K562 (cell line): ENCODE measurements around the gene STK25. TPM values are rescaled to one million over a fixed set of nuclear protein-coding genes. Genes with fewer than 3 reads are reported as not detected.

Experiments used
- ATAC-seq: fragments of 200-7000 bp; cut with Tn5 transposase; 3 replicates; pipeline ENCODE4 v1.9.1; 2020; ENCODE audit warnings: moderate library complexity
- BruUV-seq: library from RNA; stranded (reverse); fragments of 400-500 nt; replicated peaks from 2 replicates; lab custom pipeline; 2021; lab: Mats Ljungman, UMichigan
- CTCF ChIA-PET: fragments of 300-600 bp; formaldehyde crosslinking; extraction: SDS; loops from one replicate; lab custom pipeline; 2021; ENCODE audit warnings: low intra/inter-chr PET ratio; lab: Yijun Ruan, JAX
- POLR2A ChIA-PET: fragments of 300-600, 350-650 bp; sonication (Branson Sonifier 250); formaldehyde crosslinking; extraction: SDS; loops from one replicate; lab custom pipeline; 2021; ENCODE audit warnings: antibody characterized with exemption, inconsistent platforms; lab: Yijun Ruan, JAX
- DNase-seq, 4 experiments: peaks; one replicate each; pipeline versions ENCODE4 v3.0.0 to v3.0.0-alpha.2; 2011 to 2018; ENCODE audit warnings: low spot score in 3 of 4, mixed read lengths in 3 of 4; ENCODE audit errors: extremely low read depth in 1 of 4
- FAIRE-seq: peaks from 2 replicates; lab custom pipeline; 2011; peaks lifted over from hg19 to GRCh38; lab: Jason Lieb, UNC
- H2AFZ ChIP-seq: 2 replicates; pipeline ENCODE4 v1.6.0; 2011; ENCODE audit warnings: low read depth, low read length, control low read depth, inconsistent platforms
- H3K27ac ChIP-seq: fragments of 200-600 bp; 3 replicates; pipeline ENCODE4 v1.8.0; 2011; ENCODE audit warnings: low read depth, mild to moderate bottlenecking, control low read depth, inconsistent platforms, low read length, moderate library complexity, mixed read lengths; ENCODE audit errors: extremely low read depth
- H3K27me3 ChIP-seq, 2 experiments: fragments of 300-600 bp in 1 of 2; 2 replicates in 1 of 2; 3 replicates in 1 of 2; pipeline versions ENCODE4 v1.6.0 to v1.8.0; 2011; ENCODE audit warnings: inconsistent platforms in 2 of 2, low read length in 2 of 2, mild to moderate bottlenecking in 1 of 2, mixed read lengths in 1 of 2, moderate library complexity in 1 of 2; ENCODE audit not compliant: control insufficient read depth in 2 of 2, insufficient read depth in 2 of 2
- H3K36me3 ChIP-seq: fragments of 300-600 bp; 3 replicates; pipeline ENCODE4 v1.8.0; 2011; ENCODE audit warnings: mild to moderate bottlenecking, low read length, inconsistent platforms; ENCODE audit not compliant: control insufficient read depth, insufficient read depth
- H3K4me1 ChIP-seq, 2 experiments: fragments of 200-600 bp in 1 of 2; replicated peaks in 1 of 2; 2 replicates in 1 of 2; 3 replicates in 1 of 2; pipeline versions ENCODE4 v1.5.1 to v1.8.0; 2011; ENCODE audit warnings: inconsistent platforms in 2 of 2, low read length in 2 of 2, mild to moderate bottlenecking in 1 of 2, mixed read lengths in 1 of 2, moderate library complexity in 1 of 2; ENCODE audit not compliant: control insufficient read depth in 2 of 2, insufficient read depth in 2 of 2
- H3K4me2 ChIP-seq: 2 replicates; pipeline ENCODE4 v1.6.1; 2011; ENCODE audit warnings: low read length, control low read depth, inconsistent platforms, mixed read lengths; ENCODE audit not compliant: insufficient read depth
- H3K4me3 ChIP-seq: fragments of 200-600 bp; sonication (generic), shearing (Covaris generic); 2 replicates; pipeline ENCODE4 v1.5.1; 2016; ENCODE audit warnings: control low read depth, inconsistent platforms
- H3K79me2 ChIP-seq: fragments of 200-600 bp; 3 replicates; pipeline ENCODE4 v1.8.0; 2011; ENCODE audit warnings: low read length, inconsistent platforms; ENCODE audit not compliant: control insufficient read depth, insufficient read depth
- H3K9ac ChIP-seq, 2 experiments: 2 replicates each; pipeline versions ENCODE4 v1.6.0 to v1.6.1; 2011; ENCODE audit warnings: low read depth in 2 of 2, low read length in 2 of 2, control low read depth in 1 of 2, inconsistent platforms in 1 of 2, mild to moderate bottlenecking in 1 of 2, mixed read lengths in 1 of 2; ENCODE audit not compliant: insufficient read depth in 1 of 2
- H3K9me1 ChIP-seq: one replicate; pipeline ENCODE4 v1.6.0; 2011; ENCODE audit warnings: inconsistent platforms, mild to moderate bottlenecking, low read length, moderate library complexity; ENCODE audit not compliant: control insufficient read depth, insufficient read depth
- H3K9me3 ChIP-seq: replicated peaks from 2 replicates; pipeline ENCODE4 v1.5.1; 2011; ENCODE audit warnings: low read depth, low read length, inconsistent platforms; ENCODE audit not compliant: control insufficient read depth, insufficient read depth
- H4K20me1 ChIP-seq: replicated peaks from 2 replicates; pipeline ENCODE4 v1.6.1; 2011; ENCODE audit warnings: low read length, inconsistent platforms, mixed read lengths; ENCODE audit not compliant: control insufficient read depth, insufficient read depth
- EZH2 ChIP-seq: IDR thresholded peaks from 2 replicates; pipeline ENCODE4 v1.6.1; 2012; ENCODE audit warnings: low read depth, mild to moderate bottlenecking, inconsistent platforms, low read length, borderline replicate concordance
- GTF2F1 ChIP-seq: IDR thresholded peaks from 2 replicates; pipeline ENCODE4 v1.6.1; 2011; ENCODE audit warnings: low read depth, low read length, improper control_type of control experiment
- HNRNPL ChIP-seq: fragments of 200-400 bp; formaldehyde crosslinking; IDR thresholded peaks from 2 replicates; pipeline ENCODE4 v1.6.1; 2017; ENCODE audit warnings: low read depth, mild to moderate bottlenecking, low read length
- JUND ChIP-seq, 2 experiments: IDR thresholded peaks; 2 replicates in 1 of 2; 3 replicates in 1 of 2; pipeline ENCODE4 v1.6.1; 2011; ENCODE audit warnings: borderline replicate concordance in 2 of 2, low read depth in 2 of 2, low read length in 2 of 2, improper control_type of control experiment in 1 of 2, missing biosample characterization in 1 of 2, missing genetic modification characterization in 1 of 2, missing genetic modification reagents in 1 of 2
- KAT7 ChIP-seq: sonication (generic); formaldehyde crosslinking; IDR thresholded peaks from 2 replicates; pipeline ENCODE4 v1.8.0; 2022; ENCODE audit warnings: missing genetic modification reagents, mild to moderate bottlenecking, borderline replicate concordance
- NUFIP1 ChIP-seq: fragments of 450-650 bp; IDR thresholded peaks from 2 replicates; pipeline ENCODE4 v1.6.1; 2018; ENCODE audit not compliant: partially characterized antibody
- RBM14 ChIP-seq: fragments of 200-400 bp; formaldehyde crosslinking; IDR thresholded peaks from 2 replicates; pipeline ENCODE4 v1.6.1; 2018; ENCODE audit warnings: low read depth, mild to moderate bottlenecking, low read length, moderate library complexity, borderline replicate concordance; ENCODE audit not compliant: insufficient read depth
- SAP30 ChIP-seq: fragments of 200-600 bp; sonication (generic); IDR thresholded peaks from 2 replicates; pipeline ENCODE4 v1.6.1; 2012; ENCODE audit warnings: borderline replicate concordance, low read depth, mild to moderate bottlenecking, moderate library complexity, low read length, control low read depth, inconsistent platforms; ENCODE audit not compliant: insufficient read depth, poor library complexity, severe bottlenecking
- TAF7 ChIP-seq: fragments of 450-650 bp; IDR thresholded peaks from 2 replicates; pipeline ENCODE4 v1.6.1; 2016; ENCODE audit warnings: missing genetic modification characterization, missing compliant biosample characterization
- ZNF583 ChIP-seq: fragments of 250-450 bp; sonication (Bioruptor Pico); IDR thresholded peaks from 2 replicates; pipeline ENCODE4 v1.4.0; 2020
- ZNF586 ChIP-seq: fragments of 450-650 bp; formaldehyde crosslinking; conservative IDR thresholded peaks from 2 replicates; pipeline ENCODE4 v1.4.0; 2020; ENCODE audit warnings: mild to moderate bottlenecking, moderate library complexity
- WGBS: fragments of 100-300 bp; shearing (Covaris generic); methylation state at CpG from one replicate; pipeline ENCODE4 v1.1.6; 2016; ENCODE audit warnings: low coverage, mixed read lengths; ENCODE audit not compliant: insufficient coverage; ENCODE audit errors: missing lambda C conversion rate; 5-methylcytosine and 5-hydroxymethylcytosine counted together
- in situ Hi-C: fragments of 300-500 bp; cut with MboI; formaldehyde crosslinking; loops from 4 replicates; pipeline ENCODE4 v1.15.0; 2018; ENCODE audit warnings: inconsistent platforms, mixed read lengths
- intact Hi-C: fragments of 100-400 bp; cut with micrococcal nuclease; formaldehyde crosslinking; loops from 2 replicates; pipeline ENCODE4 v1.14.2; 2022
- polyA plus RNA-seq, 8 experiments: library from polyadenylated mRNA; depleted of rRNA in 4 of 8; stranded (reverse) in 5 of 8; unstranded in 3 of 8; fragments of >200 nt; fragmentation: Nextera tagmentation in 2 of 8; fragmentation: Illumina TruSeq in 1 of 8; extraction: Ambion mirVana in 2 of 8; extraction: Trizol in 1 of 8; gene quantifications; 2 replicates each; pipeline versions ENCODE4 v1.2.1 to v1.2.3, GENCODE V29; 2011 to 2014; ENCODE audit warnings: inconsistent platforms in 1 of 8, missing spikeins in 1 of 8
- total RNA-seq, 7 experiments: library from RNA; depleted of rRNA in 6 of 7; stranded (reverse); fragments of >200 nt in 6 of 7; fragmentation: Illumina TruSeq in 2 of 7; extraction: Trizol in 2 of 7; gene quantifications; 2 replicates each; pipeline versions ENCODE4 v1.2.1 to v1.2.3, GENCODE V29; 2011 to 2021; ENCODE audit warnings: low replicate concordance in 1 of 7
- TF ChIP-seq, protein P1 (sequence below): fragments of 450-650 bp; formaldehyde crosslinking; IDR thresholded peaks from 2 replicates; pipeline ENCODE4 v1.4.0; 2020; ENCODE audit warnings: mild to moderate bottlenecking, moderate library complexity

STK25 gene
- total and polyA plus RNA-seq, 9 of the 15 experiments (the other 6 are each of a cell fraction or from before 2014, with no cell fraction given), result 5.4 to 177 (median 116) TPM

DNA sequence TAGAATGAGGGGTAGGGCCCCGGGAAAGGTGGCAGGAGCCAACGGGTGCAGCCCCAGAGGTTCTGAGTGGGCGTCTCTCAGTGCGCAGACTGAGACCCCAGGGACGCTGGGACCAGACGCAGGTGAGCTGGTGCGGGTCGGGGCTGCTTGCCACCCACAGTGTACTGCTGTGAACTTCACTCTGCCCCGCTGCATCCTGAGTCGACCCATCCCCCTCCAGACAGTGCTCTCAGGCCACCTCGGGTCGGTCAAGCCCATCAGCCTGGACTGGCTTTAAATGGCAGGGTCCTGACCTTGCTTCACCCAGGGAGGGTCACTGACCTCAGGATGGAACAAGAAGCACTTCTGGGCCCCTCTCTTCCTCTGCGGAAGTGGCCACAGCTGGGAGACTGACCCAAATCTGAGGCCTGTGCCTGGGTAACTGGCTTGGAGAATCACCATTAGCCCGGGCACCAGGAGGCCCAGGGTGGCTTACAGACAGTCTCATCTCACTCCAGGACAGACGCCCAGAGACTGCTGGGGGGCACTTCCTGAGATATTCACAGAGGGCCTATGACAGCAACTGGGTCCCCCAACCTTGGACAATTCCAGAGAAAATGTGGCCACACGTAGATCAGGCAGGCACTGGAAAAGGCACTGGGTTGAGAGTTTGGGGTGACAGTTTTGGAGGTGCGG, 26.5 kb upstream of the STK25 start (continued):
- TF ChIP-seq, protein P1, sequence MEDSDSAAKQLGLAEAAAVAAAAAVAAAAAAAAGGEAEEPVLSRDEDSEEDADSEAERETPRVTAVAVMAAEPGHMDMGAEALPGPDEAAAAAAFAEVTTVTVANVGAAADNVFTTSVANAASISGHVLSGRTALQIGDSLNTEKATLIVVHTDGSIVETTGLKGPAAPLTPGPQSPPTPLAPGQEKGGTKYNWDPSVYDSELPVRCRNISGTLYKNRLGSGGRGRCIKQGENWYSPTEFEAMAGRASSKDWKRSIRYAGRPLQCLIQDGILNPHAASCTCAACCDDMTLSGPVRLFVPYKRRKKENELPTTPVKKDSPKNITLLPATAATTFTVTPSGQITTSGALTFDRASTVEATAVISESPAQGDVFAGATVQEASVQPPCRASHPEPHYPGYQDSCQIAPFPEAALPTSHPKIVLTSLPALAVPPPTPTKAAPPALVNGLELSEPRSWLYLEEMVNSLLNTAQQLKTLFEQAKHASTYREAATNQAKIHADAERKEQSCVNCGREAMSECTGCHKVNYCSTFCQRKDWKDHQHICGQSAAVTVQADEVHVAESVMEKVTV (CRISPR knock-in tag), result no peak
- no peak for TF ChIP-seq RBM14
- no peak for TF ChIP-seq KAT7 (CRISPR knock-in tag)
- no peak for TF ChIP-seq ZNF586 (CRISPR knock-in tag)
- no peak for TF ChIP-seq HNRNPL

DNA sequence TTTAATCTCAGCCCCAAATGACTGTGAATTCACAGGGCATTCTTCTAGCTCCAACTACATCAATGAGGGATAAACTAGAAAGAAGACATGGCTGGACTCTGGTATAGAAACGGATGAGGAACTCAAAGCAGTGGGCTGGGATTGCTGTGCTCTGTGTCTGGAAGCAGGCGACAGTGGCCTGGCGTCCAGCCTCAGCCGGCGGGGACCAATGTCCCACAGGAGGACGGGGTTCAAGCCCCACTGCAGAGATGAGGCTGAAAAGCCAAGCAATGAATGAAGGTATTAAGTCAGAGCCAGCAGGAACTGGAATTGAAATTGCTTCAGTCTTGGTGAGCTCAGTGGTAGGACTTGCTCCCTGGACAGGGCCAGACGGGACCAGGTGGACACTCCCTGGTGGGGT, 25.9 kb upstream of the STK25 start:
- no peaks in the 10 kb centered on the region for H3K36me3 ChIP-seq
- CTCF ChIA-PET, result no interaction called here
- H3K27me3 ChIP-seq, result peaks cover 3 to 25% of the 10 kb centered on the region in 2 experiments
- peak overlapping the region in 1 of 2 experiments; percentile 35; a peak in 1 of 4 replicates for H3K9ac ChIP-seq
- H2AFZ ChIP-seq, result no peak overlapping the region
- no peaks in the 10 kb centered on the region for H4K20me1 ChIP-seq
- H3K79me2 ChIP-seq, result no peaks in the 10 kb centered on the region
- H3K9me3 ChIP-seq, result no peaks in the 10 kb centered on the region
- FAIRE-seq, result no peak
- no peak overlapping the region for H3K4me3 ChIP-seq
- intact Hi-C loops (no loop called here), in situ Hi-C loops (no loop called here)
- TF ChIP-seq TAF7 (tag) (no peak), NUFIP1 (no peak), SAP30 (no peak), JUND (IDR thresholded peaks at IDR 0.05; ENCODE audit: borderline replicate concordance, low read depth, low read length) (no peak), JUND (tag; IDR thresholded peaks at IDR 0.05; ENCODE audit: borderline replicate concordance, low read depth, low read length) (no peak), EZH2 (no peak), ZNF583 (CRISPR knock-in tag) (no peak), GTF2F1 (no peak)
- WGBS, result 16% methylated on average over 7 of the region's 7 CpGs
- H3K4me2 ChIP-seq, result no peak overlapping the region
- no peaks in the 10 kb centered on the region for H3K9me1 ChIP-seq
- ATAC-seq, result no peak
- POLR2A ChIA-PET, result interaction anchor here (0.6 to 0.8 kb wide), 2 partner anchors 174 to 316 kb away, joined by 3 read pairs; no protein-coding TSS in a partner anchor
- BruUV-seq, result no TSS peak
- no peak for DNase-seq
- no peak overlapping the region for H3K27ac ChIP-seq
- H3K4me1 ChIP-seq, result peaks cover 0 to 16% of the 10 kb centered on the region in 2 experiments; a peak in 3 of 5 replicates
